SU-DHL-6 (cell line): ENCODE measurements around the gene RRBP1.

ENCODE experiments used
- H2AFZ ChIP-seq: fragments of 200-600 bp; sonication (generic); 2 replicates; pipeline ENCODE4 v1.6.1; 2014; ENCODE audit warnings: low read depth, mild to moderate bottlenecking, moderate library complexity, mixed read lengths, antibody characterized with exemption, low read length; ENCODE audit not compliant: severe bottlenecking
- H3F3A ChIP-seq: fragments of 200-600 bp; shearing (Covaris generic); 2 replicates; pipeline ENCODE4 v1.6.0; 2016; ENCODE audit warnings: antibody characterized with exemption, mild to moderate bottlenecking; ENCODE audit not compliant: insufficient read depth
- H3K27ac ChIP-seq: fragments of 200-600 bp; sonication (generic); 2 replicates; pipeline ENCODE4 v1.5.1; 2016; ENCODE audit warnings: low read depth, mild to moderate bottlenecking, low read length, moderate library complexity, mixed read lengths
- H3K27me3 ChIP-seq: fragments of 200-600 bp; sonication (generic), shearing (Covaris generic); 2 replicates; pipeline ENCODE4 v1.6.0; 2014; ENCODE audit warnings: mild to moderate bottlenecking, low read length
- H3K36me3 ChIP-seq: fragments of 200-600 bp; sonication (generic); 2 replicates; pipeline ENCODE4 v1.6.1; 2014; ENCODE audit warnings: mild to moderate bottlenecking, low read length, mixed read lengths
- H3K4me2 ChIP-seq: fragments of 300-600, 200-600 bp; shearing (Covaris generic), sonication (generic); 2 replicates; pipeline ENCODE4 v1.6.0; 2014; ENCODE audit warnings: low read length, low read depth, mild to moderate bottlenecking; ENCODE audit not compliant: poor library complexity, severe bottlenecking
- H3K4me3 ChIP-seq: fragments of 200-600 bp; sonication (generic); 2 replicates; pipeline ENCODE4 v1.5.1; 2014; ENCODE audit warnings: antibody characterized with exemption, low read length, mild to moderate bottlenecking, mixed read lengths; ENCODE audit not compliant: insufficient read depth, poor library complexity, severe bottlenecking
- H3K79me2 ChIP-seq: fragments of 200-600 bp; sonication (generic); 2 replicates; pipeline ENCODE4 v1.6.1; 2014; ENCODE audit warnings: mild to moderate bottlenecking, low read length, moderate library complexity; ENCODE audit not compliant: insufficient read depth
- H3K9ac ChIP-seq: fragments of 200-600 bp; sonication (generic); 2 replicates; pipeline ENCODE4 v1.7.0; 2014; ENCODE audit warnings: mild to moderate bottlenecking, low read length
- H3K9me2 ChIP-seq: fragments of 200-600 bp; sonication (generic); replicated peaks from 2 replicates; pipeline ENCODE4 v1.6.1; 2014; ENCODE audit warnings: low read length; ENCODE audit not compliant: insufficient read depth
- H3K9me3 ChIP-seq: fragments of 200-600 bp; sonication (generic); 2 replicates; pipeline ENCODE4 v1.6.1; 2014; ENCODE audit warnings: low read length, mixed read lengths; ENCODE audit not compliant: insufficient read depth
- H4K20me1 ChIP-seq: fragments of 200-600 bp; sonication (generic); 2 replicates; pipeline ENCODE4 v1.6.1; 2014; ENCODE audit warnings: low read depth, mild to moderate bottlenecking, antibody characterized with exemption, low read length, moderate library complexity, mixed read lengths
- EZH2phosphoT487 ChIP-seq: fragments of 200-600 bp; sonication (generic), shearing (Covaris generic); conservative IDR thresholded peaks from 2 replicates; pipeline ENCODE4 v1.6.1; 2018; ENCODE audit warnings: mild to moderate bottlenecking, antibody characterized with exemption, low read length, moderate library complexity, mixed read lengths
- TF ChIP-seq, protein P1 (sequence below): fragments of 200-600 bp; sonication (generic); IDR thresholded peaks from one replicate; pipeline ENCODE4 v1.5.1; 2017; ENCODE audit warnings: antibody characterized with exemption, mild to moderate bottlenecking, low read length, moderate library complexity; ENCODE audit not compliant: insufficient read depth, poor library complexity, severe bottlenecking

The RRBP1 gene

DNA sequence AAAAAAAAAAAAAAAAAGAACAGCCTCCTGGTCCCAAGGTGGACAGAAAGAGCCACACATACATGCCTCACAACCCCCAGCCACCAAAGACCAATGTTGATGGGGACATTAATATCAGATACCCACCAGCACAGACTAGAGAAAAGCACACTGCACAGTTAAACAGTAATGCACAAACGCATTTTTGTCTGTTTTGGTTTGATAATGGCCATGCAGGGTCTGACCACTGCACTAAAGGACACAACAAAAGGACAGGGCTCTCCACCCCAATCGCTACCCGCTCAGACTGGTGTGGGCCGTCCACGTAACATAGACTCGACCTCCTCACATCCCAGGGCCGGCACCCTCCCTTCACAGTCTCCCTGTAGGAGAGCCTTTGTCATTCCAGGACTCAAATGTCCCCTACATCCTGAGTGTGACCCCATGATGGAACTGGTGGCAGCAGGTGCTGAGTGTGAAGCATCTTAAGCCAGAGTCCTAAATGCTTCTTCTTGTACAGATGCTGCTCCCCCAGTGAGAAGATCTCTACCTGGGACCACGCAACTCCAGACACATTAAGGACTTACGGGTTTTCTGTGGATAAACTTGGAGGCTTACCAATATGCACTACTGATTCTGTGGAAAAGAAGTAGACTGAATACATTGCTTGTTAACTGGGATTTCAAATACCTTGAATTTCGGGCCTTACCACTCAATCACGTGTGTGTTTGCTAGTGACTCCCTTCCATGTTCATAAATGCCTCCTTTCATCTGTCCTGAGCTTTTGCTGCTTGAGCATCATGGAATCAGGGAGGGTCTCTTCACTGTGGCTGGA, 28.0 kb downstream of the RRBP1 start:
- Histone ChIP-seq H3K9me2 (no peaks in the 10 kb centered on the region), H3K9ac (no peak overlapping the region), H3K27ac (no peak overlapping the region), H3K36me3 (no peaks in the 10 kb centered on the region), H3K4me2 (no peak overlapping the region), H4K20me1 (no peaks in the 10 kb centered on the region), H3F3A (no peaks in the 10 kb centered on the region), H3K9me3 (no peaks in the 10 kb centered on the region), H2AFZ (no peak overlapping the region), H3K4me3 (no peak overlapping the region), H3K79me2 (no peaks in the 10 kb centered on the region), H3K27me3 (no peaks in the 10 kb centered on the region)
- TF ChIP-seq, protein P1, sequence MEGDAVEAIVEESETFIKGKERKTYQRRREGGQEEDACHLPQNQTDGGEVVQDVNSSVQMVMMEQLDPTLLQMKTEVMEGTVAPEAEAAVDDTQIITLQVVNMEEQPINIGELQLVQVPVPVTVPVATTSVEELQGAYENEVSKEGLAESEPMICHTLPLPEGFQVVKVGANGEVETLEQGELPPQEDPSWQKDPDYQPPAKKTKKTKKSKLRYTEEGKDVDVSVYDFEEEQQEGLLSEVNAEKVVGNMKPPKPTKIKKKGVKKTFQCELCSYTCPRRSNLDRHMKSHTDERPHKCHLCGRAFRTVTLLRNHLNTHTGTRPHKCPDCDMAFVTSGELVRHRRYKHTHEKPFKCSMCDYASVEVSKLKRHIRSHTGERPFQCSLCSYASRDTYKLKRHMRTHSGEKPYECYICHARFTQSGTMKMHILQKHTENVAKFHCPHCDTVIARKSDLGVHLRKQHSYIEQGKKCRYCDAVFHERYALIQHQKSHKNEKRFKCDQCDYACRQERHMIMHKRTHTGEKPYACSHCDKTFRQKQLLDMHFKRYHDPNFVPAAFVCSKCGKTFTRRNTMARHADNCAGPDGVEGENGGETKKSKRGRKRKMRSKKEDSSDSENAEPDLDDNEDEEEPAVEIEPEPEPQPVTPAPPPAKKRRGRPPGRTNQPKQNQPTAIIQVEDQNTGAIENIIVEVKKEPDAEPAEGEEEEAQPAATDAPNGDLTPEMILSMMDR = no peak
- no peak for TF ChIP-seq EZH2phosphoT487

DNA sequence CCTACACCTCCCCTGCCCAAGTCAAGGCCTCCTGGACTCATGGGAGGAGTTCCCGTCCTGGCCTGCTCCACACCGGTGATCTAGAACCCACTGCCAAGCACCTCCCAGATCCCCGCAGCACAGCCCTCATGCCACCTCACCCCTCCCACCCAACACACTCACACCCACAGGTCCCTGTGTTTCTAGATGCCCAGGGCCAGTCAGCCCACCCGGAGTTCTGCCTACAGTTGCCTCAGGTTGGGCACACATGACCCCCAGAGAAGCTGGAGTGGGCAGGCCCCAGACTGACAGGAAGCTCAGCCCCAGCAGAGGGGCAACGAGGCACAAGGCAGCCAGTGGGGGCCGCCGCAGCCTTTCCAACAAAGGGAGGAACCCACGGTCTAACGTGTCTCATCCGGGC, 29.6 kb downstream of the RRBP1 start:
- H3K9ac ChIP-seq = no peak overlapping the region
- H3K4me2 ChIP-seq = no peak overlapping the region
- no peak overlapping the region for H3K4me3 ChIP-seq
- H3K9me3 ChIP-seq = no peaks in the 10 kb centered on the region
- H4K20me1 ChIP-seq = no peaks in the 10 kb centered on the region
- no peaks in the 10 kb centered on the region for H3K27me3 ChIP-seq
- H3K27ac ChIP-seq = no peak overlapping the region
- no peaks in the 10 kb centered on the region for H3K79me2 ChIP-seq
- TF ChIP-seq, protein P1 = no peak
- no peak for TF ChIP-seq EZH2phosphoT487
- no peak overlapping the region for H2AFZ ChIP-seq
- H3F3A ChIP-seq = no peaks in the 10 kb centered on the region
- no peaks in the 10 kb centered on the region for H3K36me3 ChIP-seq
- no peaks in the 10 kb centered on the region for H3K9me2 ChIP-seq

DNA sequence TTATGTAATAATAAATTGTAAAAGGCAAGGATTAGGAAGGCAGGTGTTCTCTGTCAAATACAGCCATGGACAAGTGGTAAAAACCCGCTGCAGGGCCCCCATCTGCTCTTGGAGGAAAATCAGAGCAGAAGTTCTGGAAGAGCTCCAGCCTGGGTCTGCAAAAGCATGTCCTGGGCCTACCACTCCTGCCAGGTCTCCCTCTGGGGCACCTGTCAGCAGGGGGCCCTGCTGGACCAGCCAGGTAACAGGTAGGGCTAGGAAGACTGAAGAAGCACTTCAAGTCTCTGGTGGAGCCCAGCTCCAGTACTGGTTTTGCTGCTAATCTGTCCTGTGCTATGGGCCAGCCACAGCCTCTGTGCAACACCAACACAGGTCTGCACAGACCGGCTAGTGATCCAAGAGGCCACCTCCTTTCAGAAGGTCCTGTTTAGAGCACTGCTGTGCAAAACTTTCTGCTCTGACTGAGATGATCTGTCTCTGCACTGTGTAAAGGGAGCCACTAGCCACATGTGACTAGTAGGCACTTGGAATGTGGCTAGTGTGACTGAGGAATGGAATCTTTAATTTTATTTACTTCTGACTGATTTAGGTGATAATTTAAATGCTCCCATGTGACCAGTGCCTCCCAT, 30.2 kb downstream of the RRBP1 start:
- Histone ChIP-seq H4K20me1 (no peaks in the 10 kb centered on the region), H3K79me2 (no peaks in the 10 kb centered on the region), H3F3A (no peaks in the 10 kb centered on the region), H3K36me3 (no peaks in the 10 kb centered on the region), H3K27ac (no peak overlapping the region), H3K9me3 (no peaks in the 10 kb centered on the region), H3K9ac (no peak overlapping the region), H3K4me2 (no peak overlapping the region), H3K9me2 (no peaks in the 10 kb centered on the region), H2AFZ (no peak overlapping the region), H3K27me3 (no peaks in the 10 kb centered on the region), H3K4me3 (no peak overlapping the region)
- TF ChIP-seq, protein P1 = no peak
- no peak for TF ChIP-seq EZH2phosphoT487
